Panc1 (cell line): ENCODE data around the gene SMIM5.

ENCODE experiments used
- CTCF ChIP-seq: fragments of 450-650 bp; IDR thresholded peaks from 2 replicates; pipeline ENCODE4 v1.5.1; 2017; ENCODE audit warnings: mild to moderate bottlenecking
- REST ChIP-seq, 2 experiments: IDR thresholded peaks; 2 replicates each; pipeline ENCODE4 v1.6.1; 2011 to 2012; ENCODE audit warnings: low read depth in 2 of 2, control low read depth in 1 of 2, low read length in 1 of 2, mild to moderate bottlenecking in 1 of 2, moderate library complexity in 1 of 2; ENCODE audit not compliant: insufficient read depth in 1 of 2

GRCh38 chr17:75673487-75673886 lies 40.3 kb downstream of the SMIM5 start:
- no peak for TF ChIP-seq CTCF
- TF ChIP-seq REST (IDR thresholded peaks at IDR 0.05; ENCODE audit: insufficient read depth in 1 of 2, low read depth in 2 of 2, low read length in 1 of 2), result no peak
